Mucosa of rectum (tissue), 2 donors: ENCODE data around the gene TEX11.
"Not testable (repeated sequence)": the region's sequence is repeated elsewhere in the genome, so short reads cannot be mapped to it uniquely, and the experiment has no call there.

Source experiments
- H3K27ac ChIP-seq, 2 donors: one replicate each; pipeline ENCODE4 v1.7.0; 2013; ENCODE audit warnings: inconsistent platforms in 2 of 2, low read depth in 2 of 2, low read length in 2 of 2
- H3K27me3 ChIP-seq, 2 donors: one replicate each; pipeline ENCODE4 v1.7.0; 2013; ENCODE audit warnings: low read length in 2 of 2; ENCODE audit not compliant: control insufficient read depth in 2 of 2, insufficient read depth in 2 of 2
- H3K36me3 ChIP-seq, 2 donors: one replicate each; pipeline ENCODE4 v1.7.0; 2013; ENCODE audit warnings: low read length in 2 of 2; ENCODE audit not compliant: control insufficient read depth in 2 of 2, insufficient read depth in 2 of 2
- H3K4me1 ChIP-seq, 2 donors: one replicate each; pipeline ENCODE4 v1.7.0; 2013; ENCODE audit warnings: low read length in 2 of 2, mild to moderate bottlenecking in 1 of 2; ENCODE audit not compliant: control insufficient read depth in 2 of 2, insufficient read depth in 2 of 2
- H3K4me3 ChIP-seq, 2 donors: one replicate each; pipeline ENCODE4 v1.7.0; 2013; ENCODE audit warnings: low read length in 2 of 2
- H3K9ac ChIP-seq, 2 donors: one replicate each; pipeline ENCODE4 v1.7.0; 2013; ENCODE audit warnings: low read length in 2 of 2, low read depth in 1 of 2, mild to moderate bottlenecking in 1 of 2
- H3K9me3 ChIP-seq, 2 donors: one replicate each; pipeline ENCODE4 v1.7.0; 2013; ENCODE audit warnings: low read length in 2 of 2; ENCODE audit not compliant: control insufficient read depth in 2 of 2
- donor health status: healthy.
- donor health status: Normal muscosa, but diverticular disease.

The TEX11 gene

GRCh38 chrX:70852294-70852693, 56.2 kb downstream of the TEX11 start:
- Histone ChIP-seq H3K9me3 (no peaks in the 10 kb centered on the region), H3K4me3 (no peak overlapping the region), H3K27ac (no peak overlapping the region), H3K36me3 (no peaks in the 10 kb centered on the region), H3K9ac (no peak overlapping the region), H3K4me1 (no peaks in the 10 kb centered on the region), H3K27me3 (peaks cover 0 to 8% of the 10 kb centered on the region in 2 donors)

DNA sequence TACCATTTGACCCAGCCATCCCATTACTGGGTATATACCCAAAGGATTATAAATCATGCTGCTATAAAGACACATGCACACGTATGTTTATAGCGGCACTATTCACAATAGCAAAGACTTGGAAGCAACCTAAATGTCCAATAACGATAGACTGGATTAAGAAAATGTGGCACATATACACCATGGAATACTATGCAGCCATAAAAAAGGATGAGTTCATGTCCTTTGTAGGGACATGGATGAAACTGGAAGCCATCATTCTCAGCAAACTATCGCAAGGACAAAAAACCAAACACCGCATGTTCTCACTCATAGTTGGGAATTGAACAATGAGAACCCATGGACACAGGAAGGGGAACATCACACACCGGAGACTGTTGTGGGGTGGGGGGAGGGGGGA, 64.4 kb downstream of the TEX11 start:
- not testable (repeated sequence) for H3K27me3 ChIP-seq, H3K4me3 ChIP-seq, H3K27ac ChIP-seq

DNA sequence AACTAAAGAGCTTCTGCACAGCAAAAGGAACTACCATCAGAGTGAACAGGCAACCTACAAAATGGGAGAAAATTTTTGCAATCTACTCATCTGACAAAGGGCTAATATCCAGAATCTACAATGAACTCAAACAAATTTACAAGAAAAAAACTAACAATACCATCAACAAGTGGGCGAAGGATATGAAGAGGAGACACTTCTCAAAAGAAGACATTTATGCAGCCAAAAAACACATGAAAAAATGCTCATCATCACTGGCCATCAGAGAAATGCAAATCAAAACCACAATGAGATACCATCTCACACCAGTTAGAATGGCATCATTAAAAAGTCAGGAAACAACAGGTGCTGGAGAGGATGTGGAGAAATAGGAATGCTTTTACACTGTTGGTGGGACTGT, 64.9 kb downstream of the TEX11 start:
- H3K9ac ChIP-seq, H3K4me3 ChIP-seq, H3K27ac ChIP-seq: not testable (repeated sequence)

More for the DNA sequence above, 64.4 kb downstream of the TEX11 start:
- not testable (repeated sequence) for H3K9ac ChIP-seq, H3K9me3 ChIP-seq, H3K4me1 ChIP-seq, H3K36me3 ChIP-seq

DNA sequence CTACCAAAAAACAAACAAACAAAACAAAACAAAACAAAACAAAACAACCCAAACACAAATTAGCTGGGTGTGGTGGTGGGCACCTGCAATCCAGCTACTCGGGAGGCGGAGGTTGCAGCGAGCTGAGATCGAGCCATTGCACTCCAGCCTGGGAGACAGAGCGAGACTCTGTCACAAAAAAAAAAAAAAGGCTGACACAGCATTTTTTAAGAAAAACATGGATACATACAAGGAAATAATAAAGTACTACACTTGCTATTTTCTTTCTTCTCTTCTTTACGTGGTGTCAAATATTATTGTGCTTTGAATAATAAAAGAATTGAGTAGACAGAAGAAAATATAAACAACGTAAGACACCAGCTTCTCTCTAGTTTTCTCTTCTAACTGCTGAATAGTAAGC, 73.9 kb downstream of the TEX11 start:
- Histone ChIP-seq H3K4me1 (no peaks in the 10 kb centered on the region), H3K36me3 (no peaks in the 10 kb centered on the region), H3K9me3 (no peaks in the 10 kb centered on the region), H3K9ac (no peak overlapping the region), H3K27ac (no peak overlapping the region), H3K27me3 (peaks cover 0 to 2% of the 10 kb centered on the region in 2 donors), H3K4me3 (no peak overlapping the region)

More for the DNA sequence above, 64.9 kb downstream of the TEX11 start:
- H3K27me3 ChIP-seq, H3K4me1 ChIP-seq, H3K9me3 ChIP-seq, H3K36me3 ChIP-seq: not testable (repeated sequence)

DNA sequence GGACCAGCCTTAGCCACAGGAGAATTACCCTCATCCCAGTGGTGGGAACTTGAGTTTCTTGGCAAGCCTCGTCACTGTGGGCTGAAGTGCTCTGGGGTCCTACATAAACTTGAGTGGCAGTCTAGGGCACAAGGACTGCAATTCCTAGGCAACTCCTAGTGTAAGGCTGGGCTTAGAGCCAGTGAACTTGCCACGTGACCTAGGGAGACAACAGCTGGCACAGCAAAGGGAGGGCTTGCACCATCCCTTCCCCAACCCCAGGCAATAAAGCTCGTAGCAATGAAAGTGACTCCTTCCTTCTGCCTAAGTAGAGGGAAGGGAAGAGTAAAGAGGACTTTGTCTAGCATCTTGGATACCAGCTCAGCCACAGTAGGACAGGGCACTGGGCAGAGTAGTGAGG, 81.8 kb downstream of the TEX11 start:
- Histone ChIP-seq H3K36me3 (no peaks in the 10 kb centered on the region), H3K4me3 (no peak overlapping the region), H3K9me3 (no peaks in the 10 kb centered on the region)

GRCh38 chrX:70825366-70825765, 83.1 kb downstream of the TEX11 start:
- H3K9me3 ChIP-seq, result no peaks in the 10 kb centered on the region
- peaks cover 0 to 10% of the 10 kb centered on the region in 2 donors for H3K27me3 ChIP-seq
- no peaks in the 10 kb centered on the region for H3K4me1 ChIP-seq

More for the DNA sequence above, 81.8 kb downstream of the TEX11 start:
- no peaks in the 10 kb centered on the region for H3K4me1 ChIP-seq
- no peak overlapping the region for H3K9ac ChIP-seq
- H3K27ac ChIP-seq, result no peak overlapping the region
- H3K27me3 ChIP-seq, result peaks cover 0 to 11% of the 10 kb centered on the region in 2 donors

GRCh38 chrX:70808942-70809940, 99.3 kb downstream of the TEX11 start:
- no peak overlapping the region for H3K4me3 ChIP-seq
- no peaks in the 10 kb centered on the region for H3K36me3 ChIP-seq
- H3K4me1 ChIP-seq, result no peaks in the 10 kb centered on the region
- H3K27ac ChIP-seq, result no peak overlapping the region
- no peak overlapping the region for H3K9ac ChIP-seq
- H3K9me3 ChIP-seq, result no peaks in the 10 kb centered on the region
- H3K27me3 ChIP-seq, result no peaks in the 10 kb centered on the region

More at GRCh38 chrX:70825366-70825765, 83.1 kb downstream of the TEX11 start:
- Histone ChIP-seq H3K27ac (no peak overlapping the region), H3K36me3 (no peaks in the 10 kb centered on the region), H3K9ac (no peak overlapping the region), H3K4me3 (no peak overlapping the region)

DNA sequence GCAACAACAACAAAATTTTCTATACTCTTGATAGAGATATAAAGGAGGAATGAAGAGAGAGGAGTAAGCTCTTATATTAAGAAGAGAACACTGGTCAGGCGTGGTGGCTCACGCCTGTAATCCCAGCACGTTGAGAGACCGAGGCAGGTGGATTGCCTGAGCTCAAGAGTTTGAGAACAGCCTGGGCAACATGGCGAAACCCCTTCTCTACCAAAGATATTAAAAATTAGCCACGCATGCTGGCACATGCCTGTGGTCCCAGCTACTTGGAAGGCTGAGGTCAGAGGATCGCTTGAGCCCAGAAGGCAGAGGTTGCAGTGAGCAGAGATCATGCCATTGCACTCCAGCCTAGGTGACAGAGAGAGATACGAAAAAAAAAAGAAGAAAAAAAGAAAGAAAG, 102.4 kb downstream of the TEX11 start:
- Histone ChIP-seq H3K27ac (no peak overlapping the region), H3K9me3 (no peaks in the 10 kb centered on the region), H3K4me3 (no peak overlapping the region), H3K4me1 (no peaks in the 10 kb centered on the region), H3K27me3 (peaks cover 0 to under 1% of the 10 kb centered on the region in 2 donors), H3K9ac (no peak overlapping the region), H3K36me3 (no peaks in the 10 kb centered on the region)

DNA sequence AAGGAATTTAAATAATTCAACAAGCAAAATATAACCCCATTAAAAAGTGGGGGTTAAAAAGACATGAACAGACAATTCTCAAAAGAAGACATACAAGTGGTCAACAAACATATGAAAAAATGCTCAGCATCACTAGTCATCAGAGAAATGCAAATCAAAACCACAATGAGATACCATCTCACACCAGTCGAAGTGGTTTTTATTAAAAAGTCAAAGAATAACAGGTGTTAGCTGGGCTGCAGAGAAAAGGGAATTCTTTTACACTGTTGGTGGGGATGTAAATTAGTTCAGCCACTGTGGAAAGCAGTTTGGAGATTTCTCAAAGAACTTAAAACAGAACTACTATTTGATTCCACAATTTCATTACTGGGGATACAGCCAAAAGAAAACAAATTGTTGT, 111.8 kb downstream of the TEX11 start:
- H3K4me1 ChIP-seq, H3K9ac ChIP-seq, H3K9me3 ChIP-seq, H3K36me3 ChIP-seq, H3K27ac ChIP-seq, H3K4me3 ChIP-seq, H3K27me3 ChIP-seq: not testable (repeated sequence)

- no peaks in the 10 kb centered on the region for H3K4me1 ChIP-seq
- H3K4me3 ChIP-seq, result no peak overlapping the region
- H3K36me3 ChIP-seq, result no peaks in the 10 kb centered on the region
- H3K27me3 ChIP-seq, result no peaks in the 10 kb centered on the region
- H3K27ac ChIP-seq, result no peak overlapping the region
- H3K9ac ChIP-seq, result no peak overlapping the region
- no peaks in the 10 kb centered on the region for H3K9me3 ChIP-seq
These were observed 134.3 kb downstream of the TEX11 start for GRCh38 chrX:70774223-70774622.
